ENCODE data around the gene SNRPB. TPM values are rescaled to one million over a fixed set of nuclear protein-coding genes. Genes with fewer than 3 reads are reported as not detected.

SNRPB gene
- total RNA-seq (10 to 100 TPM; 18.4 to 54.5 (median 46.2) TPM), polyA plus RNA-seq (10 to 100 TPM; 48.8 to 87.2 TPM)

DNA sequence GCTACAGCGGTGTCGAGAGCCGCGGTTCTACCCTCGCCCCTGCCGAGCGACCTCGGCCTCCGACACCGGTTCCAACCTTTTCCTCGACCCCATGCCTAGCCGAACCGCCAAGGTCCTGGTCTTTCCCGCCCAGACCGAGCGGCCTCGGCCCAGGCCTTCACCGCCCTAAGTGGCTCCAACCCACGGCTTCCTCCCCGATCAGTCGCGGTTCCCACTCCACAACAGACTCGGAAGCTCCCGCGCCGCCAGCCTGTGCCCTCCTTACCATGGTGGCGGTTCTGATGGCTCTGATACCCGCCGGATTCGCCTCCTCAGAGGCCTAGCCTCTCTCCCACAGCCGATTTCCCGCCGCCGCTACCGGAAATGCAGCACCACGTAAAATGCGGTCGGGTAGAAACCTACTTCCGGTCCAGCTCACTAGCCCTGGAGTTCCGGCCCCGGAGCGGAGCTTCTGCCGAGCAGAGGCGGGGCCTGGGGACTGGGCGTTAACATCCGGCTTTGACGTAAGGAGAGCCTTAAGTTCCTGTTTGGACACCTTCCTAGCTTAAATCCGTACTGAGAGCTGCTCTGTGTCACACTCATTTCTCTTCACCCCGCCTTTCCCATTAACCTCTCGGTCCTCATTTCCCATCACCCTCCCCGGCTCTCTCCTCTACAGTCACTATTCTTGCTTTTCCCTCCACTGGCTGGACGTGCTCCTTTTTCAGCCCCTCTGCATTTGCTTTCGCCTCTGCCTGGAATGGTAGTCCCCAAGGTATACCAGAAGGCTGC, at the start of gene SNRPB:
TSS of gene SNRPB (minus strand) at position 367 of the 771 bp plus-strand sequence. CDS start at position 268, 99 bp downstream.
- peak; percentile 98 to 99 (median 98) for ATAC-seq
- Histone ChIP-seq H3K4me3 (peak within 1 kb of the TSS; percentile 48 to 95 (median 76)), H3K36me3 (peaks cover 0 to 17% (median 15%) of the 10 kb centered on the region in 3 donors), H3K4me1 (peaks cover 0 to 15% (median 10%) of the 10 kb centered on the region in 3 donors), H3K27ac (peak within 1 kb of the TSS; percentile 74 to 95 (median 80)), H3K9me3 (no peaks in the 10 kb centered on the region), H3K27me3 (no peaks in the 10 kb centered on the region)
- intact Hi-C loops (cut with DNase I) = no loop called here
- peak; percentile 92 to 98 (median 96) for DNase-seq
- TF ChIP-seq, protein P1, sequence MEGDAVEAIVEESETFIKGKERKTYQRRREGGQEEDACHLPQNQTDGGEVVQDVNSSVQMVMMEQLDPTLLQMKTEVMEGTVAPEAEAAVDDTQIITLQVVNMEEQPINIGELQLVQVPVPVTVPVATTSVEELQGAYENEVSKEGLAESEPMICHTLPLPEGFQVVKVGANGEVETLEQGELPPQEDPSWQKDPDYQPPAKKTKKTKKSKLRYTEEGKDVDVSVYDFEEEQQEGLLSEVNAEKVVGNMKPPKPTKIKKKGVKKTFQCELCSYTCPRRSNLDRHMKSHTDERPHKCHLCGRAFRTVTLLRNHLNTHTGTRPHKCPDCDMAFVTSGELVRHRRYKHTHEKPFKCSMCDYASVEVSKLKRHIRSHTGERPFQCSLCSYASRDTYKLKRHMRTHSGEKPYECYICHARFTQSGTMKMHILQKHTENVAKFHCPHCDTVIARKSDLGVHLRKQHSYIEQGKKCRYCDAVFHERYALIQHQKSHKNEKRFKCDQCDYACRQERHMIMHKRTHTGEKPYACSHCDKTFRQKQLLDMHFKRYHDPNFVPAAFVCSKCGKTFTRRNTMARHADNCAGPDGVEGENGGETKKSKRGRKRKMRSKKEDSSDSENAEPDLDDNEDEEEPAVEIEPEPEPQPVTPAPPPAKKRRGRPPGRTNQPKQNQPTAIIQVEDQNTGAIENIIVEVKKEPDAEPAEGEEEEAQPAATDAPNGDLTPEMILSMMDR (IDR thresholded peaks at IDR 0.05) = no peak
- WGBS, 2 donors = 1% methylated on average over 52 to 53 of the region's 53 CpGs
- FAIRE-seq = peak; percentile 92

DNA sequence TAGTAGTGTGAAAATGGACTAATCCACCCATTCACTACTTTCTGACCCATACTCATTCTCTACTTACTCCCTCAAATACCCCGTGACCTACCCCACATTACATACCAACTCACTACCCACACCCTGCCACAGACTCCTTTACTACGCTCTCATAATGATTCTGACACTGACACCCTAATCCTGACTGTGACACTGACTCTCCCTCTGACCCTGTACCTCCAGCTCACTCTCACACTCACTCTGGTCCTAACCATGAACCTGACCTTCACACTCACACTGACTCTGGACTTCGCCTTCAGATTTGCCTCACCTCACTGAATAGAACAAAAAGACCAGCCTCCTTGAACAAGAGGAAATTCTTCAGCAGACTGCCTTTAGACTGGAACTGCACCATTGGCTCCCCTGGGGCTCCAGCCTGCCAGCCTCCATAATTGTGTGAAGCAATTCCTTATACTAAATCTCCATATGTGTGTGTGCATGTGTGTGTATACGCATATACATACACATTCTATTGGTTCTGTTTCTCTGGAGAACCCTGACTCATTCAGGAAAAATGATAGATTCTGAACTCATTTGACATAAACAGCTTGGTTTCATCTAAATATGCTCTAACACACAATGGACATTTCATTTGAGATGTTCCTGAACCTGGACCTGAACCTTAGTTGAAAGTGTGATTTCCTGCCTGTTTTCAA, 48.7 kb upstream of the SNRPB start:
- intact Hi-C loops (cut with DNase I) = no loop called here
- WGBS, 2 donors = 83 to 92% methylated on average over 4 of the region's 4 CpGs
- TF ChIP-seq, protein P1 (IDR thresholded peaks at IDR 0.05) = no peak
- no peak overlapping the region for H3K4me3 ChIP-seq
- peaks cover 0 to 6% (median 0%) of the 10 kb centered on the region in 3 donors for H3K4me1 ChIP-seq
- ATAC-seq (no peak), FAIRE-seq (no peak), DNase-seq (no peak)
- H3K36me3 ChIP-seq = no peaks in the 10 kb centered on the region
- H3K9me3 ChIP-seq = no peaks in the 10 kb centered on the region
- no peaks in the 10 kb centered on the region for H3K27me3 ChIP-seq
- no peak overlapping the region for H3K27ac ChIP-seq

DNA sequence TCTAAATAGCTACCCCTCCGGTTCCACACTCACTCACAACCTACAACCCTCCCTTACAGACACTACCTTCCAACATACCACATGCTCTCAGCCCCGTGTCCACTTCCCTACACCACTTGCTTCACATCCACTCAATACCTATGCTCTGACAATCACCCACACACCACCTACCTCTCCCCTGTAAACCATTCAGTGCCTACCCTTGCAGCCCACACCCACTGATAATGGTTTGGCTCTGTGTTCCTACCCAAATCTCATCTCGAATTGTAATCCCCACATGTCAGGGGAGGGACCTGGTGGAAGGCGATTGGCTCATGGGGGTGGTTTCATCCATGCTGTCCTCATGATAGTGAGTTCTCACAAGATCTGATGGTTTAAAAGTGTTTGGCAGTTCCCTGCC, 48.0 kb upstream of the SNRPB start:
- no peak for FAIRE-seq
- intact Hi-C loops (cut with DNase I) = no loop called here
- H3K27me3 ChIP-seq = no peaks in the 10 kb centered on the region
- H3K9me3 ChIP-seq = no peaks in the 10 kb centered on the region
- no peaks in the 10 kb centered on the region for H3K36me3 ChIP-seq
- no peak overlapping the region for H3K27ac ChIP-seq
- H3K4me1 ChIP-seq = peaks cover 0 to 6% (median 0%) of the 10 kb centered on the region in 3 donors
- 64 to 70% methylated on average over 4 of the region's 4 CpGs for WGBS, 2 donors
- DNase-seq = no peak
- TF ChIP-seq, protein P1 (IDR thresholded peaks at IDR 0.05) = no peak
- ATAC-seq = no peak
- no peak overlapping the region for H3K4me3 ChIP-seq

DNA sequence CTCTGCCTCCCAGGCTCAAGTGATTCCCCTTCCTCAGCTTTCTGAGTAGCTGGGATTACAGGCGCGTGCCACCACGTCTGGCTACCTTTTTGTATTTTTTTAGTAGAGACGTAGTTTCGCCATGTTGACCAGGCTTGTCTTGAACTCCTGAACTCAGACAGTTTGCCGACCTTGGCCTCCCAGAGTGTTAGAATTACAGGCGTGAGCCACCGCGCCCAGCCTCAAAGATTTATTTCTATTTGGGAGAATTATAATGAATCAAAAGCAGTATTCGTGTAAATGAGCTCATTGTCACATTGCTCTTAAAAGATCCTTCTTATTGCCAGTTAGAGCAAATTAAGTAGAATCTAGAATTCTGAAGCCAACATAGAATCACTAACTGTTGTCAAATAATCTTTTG, 47.5 kb upstream of the SNRPB start:
- WGBS, 2 donors = 71 to 79% methylated on average over 10 of the region's 10 CpGs
- Histone ChIP-seq H3K36me3 (no peaks in the 10 kb centered on the region), H3K4me1 (peaks cover 0 to 6% (median 0%) of the 10 kb centered on the region in 3 donors), H3K27me3 (no peaks in the 10 kb centered on the region), H3K4me3 (no peak overlapping the region), H3K9me3 (no peaks in the 10 kb centered on the region), H3K27ac (no peak overlapping the region)
- ATAC-seq = no peak
- TF ChIP-seq, protein P1 (IDR thresholded peaks at IDR 0.05) = no peak
- no peak for FAIRE-seq
- DNase-seq = no peak
- intact Hi-C loops (cut with DNase I) = no loop called here

Measured in pancreas (tissue), 10 donors.